GM10248 (cell line): Measurements from ENCODE around the gene PKIB.

Source experiments
- CTCF ChIA-PET: fragments of 300-600 bp; sonication (Branson Sonifier 250); formaldehyde crosslinking; extraction: SDS; loops from one replicate; lab custom pipeline; 2021; ENCODE audit warnings: antibody characterized with exemption; lab: Yijun Ruan, JAX
- POLR2A ChIA-PET: fragments of 350-650 bp; sonication (Branson Sonifier 250); formaldehyde crosslinking; extraction: SDS; loops from one replicate; lab custom pipeline; 2020; ENCODE audit warnings: antibody characterized with exemption; lab: Yijun Ruan, JAX
- DNase-seq: peaks from one replicate; pipeline ENCODE4 v3.0.0; 2012; ENCODE audit errors: extremely low spot score
- CTCF ChIP-seq: IDR thresholded peaks from 2 replicates; pipeline ENCODE4 v1.5.1; 2012; ENCODE audit warnings: mild to moderate bottlenecking, low read depth; ENCODE audit errors: extremely low read depth, missing control alignments, control extremely low read depth

The PKIB gene

GRCh38 chr6:122604676-122605075 is 5.5 kb upstream of the PKIB start:
- DNase-seq: no peak
- POLR2A ChIA-PET: no interaction called here
- CTCF ChIA-PET: interaction anchor here (1.0 to 1.7 kb wide), 2 partner anchors 8 to 16 kb away, joined by 4 read pairs; no protein-coding TSS in a partner anchor
- no peak for TF ChIP-seq CTCF

- TF ChIP-seq CTCF: no peak
- ChIA-PET CTCF (interaction anchor here (1.0 to 2.1 kb wide), 4 partner anchors 11 to 119 kb away, joined by 3 to 6 read pairs (median 4); no protein-coding TSS in a partner anchor), POLR2A (no interaction called here)
- peak; percentile 23 for DNase-seq
These were observed 668 bp downstream of the PKIB start for GRCh38 chr6:122610690-122611455.

- TF ChIP-seq CTCF: no peak
- DNase-seq: no peak
- ChIA-PET POLR2A (no interaction called here), CTCF (interaction anchor here (1.9 kb wide), 1 partner anchor 30 kb away, joined by 6 read pairs; no protein-coding TSS in a partner anchor)
These were observed 2.6 kb downstream of the PKIB start for GRCh38 chr6:122612838-122613237.

GRCh38 chr6:122614303-122614702 is 4.1 kb downstream of the PKIB start:
- no peak for DNase-seq
- POLR2A ChIA-PET: no interaction called here
- CTCF ChIA-PET: interaction anchor here (1.9 kb wide), 1 partner anchor 28 kb away, joined by 6 read pairs; no protein-coding TSS in a partner anchor
- TF ChIP-seq CTCF: no peak

- POLR2A ChIA-PET: no interaction called here
- CTCF ChIA-PET: interaction anchor here (0.9 to 2.0 kb wide), 2 partner anchors 13 to 18 kb away, joined by 3 to 8 read pairs; no protein-coding TSS in a partner anchor
- DNase-seq: no peak
- TF ChIP-seq CTCF: no peak
These were observed 5.2 kb downstream of the PKIB start for GRCh38 chr6:122615409-122615808.

GRCh38 chr6:122616877-122617276 is 6.7 kb downstream of the PKIB start:
- no peak for DNase-seq
- TF ChIP-seq CTCF: no peak
- CTCF ChIA-PET: interaction anchor here (1.2 to 2.0 kb wide), 3 partner anchors 9 to 50 kb away, joined by 3 to 8 read pairs (median 5); no protein-coding TSS in a partner anchor

More at GRCh38 chr6:122616877-122617276, 6.7 kb downstream of the PKIB start:
- POLR2A ChIA-PET: no interaction called here
